Brain microvascular endothelial cell (primary cell): ENCODE data around the gene C1QTNF3.

Experiments used
- DNase-seq: peaks from one replicate; pipeline ENCODE4 v3.0.0-alpha.2; 2020
- H3K27ac ChIP-seq: fragments of 250-450 bp; sonication (Bioruptor Pico); 2 replicates; pipeline ENCODE4 v1.5.1; 2020; ENCODE audit warnings: mild to moderate bottlenecking, moderate library complexity
- H3K27me3 ChIP-seq: fragments of 250-450 bp; sonication (Bioruptor Pico); replicated peaks from 2 replicates; pipeline ENCODE4 v1.5.1; 2020; ENCODE audit warnings: mild to moderate bottlenecking
- H3K36me3 ChIP-seq: fragments of 250-450 bp; sonication (Bioruptor Pico); replicated peaks from 2 replicates; pipeline ENCODE4 v1.5.1; 2020; ENCODE audit warnings: mild to moderate bottlenecking
- H3K4me3 ChIP-seq: 2 replicates; pipeline ENCODE4 v1.5.1; 2011; ENCODE audit warnings: low read depth, mild to moderate bottlenecking, control low read depth, low read length, moderate library complexity
- CTCF ChIP-seq: IDR thresholded peaks from 2 replicates; pipeline ENCODE4 v1.5.1; 2011; ENCODE audit warnings: low read depth, mild to moderate bottlenecking, moderate library complexity, low read length, control low read depth, inconsistent platforms; ENCODE audit errors: missing control alignments
- in situ Hi-C: cut with HindIII; loops from 2 replicates; pipeline ENCODE4 v1.10.0; 2017; ENCODE audit warnings: low sequenced_read_pairs, low pct_ligation_motif_present

C1QTNF3 gene

GRCh38 chr5:34030048-34030447 lies 13.0 kb downstream of the C1QTNF3 start:
- in situ Hi-C loops, result no loop called here
- Histone ChIP-seq H3K27me3 (no peaks in the 10 kb centered on the region), H3K4me3 (no peak overlapping the region), H3K36me3 (no peaks in the 10 kb centered on the region), H3K27ac (no peak overlapping the region)
- TF ChIP-seq CTCF, result no peak
- DNase-seq, result no peak

- no peak for DNase-seq
- Histone ChIP-seq H3K36me3 (no peaks in the 10 kb centered on the region), H3K27me3 (no peaks in the 10 kb centered on the region), H3K27ac (no peak overlapping the region), H3K4me3 (no peak overlapping the region)
- no peak for TF ChIP-seq CTCF
- in situ Hi-C loops, result no loop called here
These were observed 14.7 kb downstream of the C1QTNF3 start for GRCh38 chr5:34028349-34028748.

- H3K27me3 ChIP-seq, result no peaks in the 10 kb centered on the region
- no peak overlapping the region for H3K4me3 ChIP-seq
- DNase-seq, result no peak
- in situ Hi-C loops, result no loop called here
- TF ChIP-seq CTCF, result no peak
- no peaks in the 10 kb centered on the region for H3K36me3 ChIP-seq
- H3K27ac ChIP-seq, result no peak overlapping the region
These were observed 16.8 kb downstream of the C1QTNF3 start for GRCh38 chr5:34026089-34026761.

- Histone ChIP-seq H3K4me3 (no peak overlapping the region), H3K36me3 (no peaks in the 10 kb centered on the region), H3K27ac (no peak overlapping the region), H3K27me3 (no peaks in the 10 kb centered on the region)
- DNase-seq, result peak; percentile 53
- in situ Hi-C loops, result no loop called here
- no peak for TF ChIP-seq CTCF
These were observed 20.8 kb downstream of the C1QTNF3 start for GRCh38 chr5:34022121-34022705.

GRCh38 chr5:34021334-34021733 lies 21.7 kb downstream of the C1QTNF3 start:
- H3K4me3 ChIP-seq, result no peak overlapping the region
- H3K27me3 ChIP-seq, result no peaks in the 10 kb centered on the region
- H3K36me3 ChIP-seq, result no peaks in the 10 kb centered on the region
- no peak overlapping the region for H3K27ac ChIP-seq
- TF ChIP-seq CTCF, result no peak
- DNase-seq, result no peak
- in situ Hi-C loops, result no loop called here

GRCh38 chr5:34020726-34021125 lies 22.3 kb downstream of the C1QTNF3 start:
- no peak for DNase-seq
- no peak for TF ChIP-seq CTCF
- Histone ChIP-seq H3K36me3 (no peaks in the 10 kb centered on the region), H3K4me3 (no peak overlapping the region), H3K27ac (no peak overlapping the region), H3K27me3 (no peaks in the 10 kb centered on the region)
- in situ Hi-C loops, result no loop called here
